ENCODE results near the gene TMEM184A. TPM values are rescaled to one million over a fixed set of nuclear protein-coding genes. Genes with fewer than 3 reads are reported as not detected.
A peak's percentile ranks its signal among the peaks of the same experiment; 100 is the strongest.

Gene TMEM184A
- total RNA-seq, 4 donors from 2014 or later = 0.66 to 2.5 TPM; not detected in 2

- DNase-seq (ENCODE audit: low spot score in 2 of 2) = peak; percentile 79 to 87
- Histone ChIP-seq H3K36me3 (peaks cover 0 to 30% (median 0%) of the 10 kb centered on the region in 3 donors), H3K4me1 (peaks cover 0 to 52% (median 25%) of the 10 kb centered on the region in 4 donors), H3K27me3 (no peaks in the 10 kb centered on the region), H3K9me3 (no peaks in the 10 kb centered on the region), H3K4me3 (peak within 1 kb of the TSS; percentile 58 to 89 (median 80)), H3K27ac (peak within 1 kb of the TSS; percentile 72 to 98 (median 94))
- TF ChIP-seq POLR2A (IDR thresholded peaks at IDR 0.05) = peak; percentile 74 to 87
- TF ChIP-seq EP300 (IDR thresholded peaks at IDR 0.05) = peak; percentile 52 to 92
- peak in 3 of 5 experiments; percentile 20 to 70 (median 32) for TF ChIP-seq CTCF (IDR thresholded peaks at IDR 0.05)
- 0 to 1% methylated on average over 27 to 38 of the region's 95 CpGs for WGBS, 2 donors
Observed at GRCh38 chr7:1569833-1570632, 14.0 kb upstream of the TMEM184A start, which contains the start of gene PSMG3. PSMG3 (minus strand) TSS chr7:1570032; CDS start chr7:1569339, 693 bp downstream.

GRCh38 chr7:1569440-1569832, 13.4 kb upstream of the TMEM184A start:
- no peak for DNase-seq (ENCODE audit: low spot score in 2 of 2)
- peak overlapping the region; percentile 58 to 89 (median 80) for H3K4me3 ChIP-seq
- TF ChIP-seq EP300 (IDR thresholded peaks at IDR 0.05) (no peak), CTCF (IDR thresholded peaks at IDR 0.05) (no peak), POLR2A (IDR thresholded peaks at IDR 0.05) (no peak)
- H3K36me3 ChIP-seq = peaks cover 0 to 36% (median 0%) of the 10 kb centered on the region in 3 donors
- no peaks in the 10 kb centered on the region for H3K27me3 ChIP-seq
- H3K4me1 ChIP-seq = peaks cover 0 to 56% (median 25%) of the 10 kb centered on the region in 4 donors
- H3K27ac ChIP-seq = peak overlapping the region; percentile 72 to 98 (median 94)
- 23 to 26% methylated on average over 27 of the region's 27 CpGs for WGBS, 2 donors
- no peaks in the 10 kb centered on the region for H3K9me3 ChIP-seq

- 74 to 83% methylated on average over 11 to 13 of the region's 13 CpGs for WGBS, 2 donors
- TF ChIP-seq EP300 (IDR thresholded peaks at IDR 0.05) (no peak), POLR2A (IDR thresholded peaks at IDR 0.05) (no peak), CTCF (IDR thresholded peaks at IDR 0.05) (no peak)
- Histone ChIP-seq H3K36me3 (peaks cover 0 to 36% (median 0%) of the 10 kb centered on the region in 3 donors), H3K4me3 (peak overlapping the region in 3 of 4 donors; percentile 75 to 89 (median 85)), H3K27me3 (no peaks in the 10 kb centered on the region), H3K4me1 (peaks cover 0 to 59% (median 25%) of the 10 kb centered on the region in 4 donors), H3K9me3 (no peaks in the 10 kb centered on the region), H3K27ac (peak overlapping the region in 3 of 4 donors; percentile 94 to 98 (median 95))
- no peak for DNase-seq (ENCODE audit: low spot score in 2 of 2)
Observed at GRCh38 chr7:1569016-1569415, 13.0 kb upstream of the TMEM184A start.

GRCh38 chr7:1567896-1568510, 12.0 kb upstream of the TMEM184A start:
- no peaks in the 10 kb centered on the region for H3K27me3 ChIP-seq
- H3K36me3 ChIP-seq = peaks cover 0 to 36% (median 0%) of the 10 kb centered on the region in 3 donors
- no peak overlapping the region for H3K4me3 ChIP-seq
- H3K4me1 ChIP-seq = peaks cover 0 to 59% (median 25%) of the 10 kb centered on the region in 4 donors
- TF ChIP-seq EP300 (IDR thresholded peaks at IDR 0.05) = no peak
- no peak for TF ChIP-seq POLR2A (IDR thresholded peaks at IDR 0.05)
- TF ChIP-seq CTCF (IDR thresholded peaks at IDR 0.05) = no peak
- peak overlapping the region in 3 of 4 donors; percentile 51 to 95 (median 54) for H3K27ac ChIP-seq
- 83 to 86% methylated on average over 17 of the region's 17 CpGs for WGBS, 2 donors
- no peak for DNase-seq (ENCODE audit: low spot score in 2 of 2)
- no peaks in the 10 kb centered on the region for H3K9me3 ChIP-seq
